Breast epithelium (tissue), 3 donors: ENCODE measurements around the gene TNFRSF1A.

Source experiments
- CTCF ChIP-seq, 3 donors: fragments of 450-650 bp; IDR thresholded peaks; one replicate each; pipeline ENCODE4 v1.5.1; 2016 to 2017; ENCODE audit warnings: antibody characterized with exemption in 3 of 3, mild to moderate bottlenecking in 3 of 3, moderate library complexity in 3 of 3
- POLR2AphosphoS5 ChIP-seq, 3 donors: sonication (generic); formaldehyde crosslinking; IDR thresholded peaks; one replicate each; pipeline ENCODE4 v1.6.1; 2017; ENCODE audit warnings: antibody characterized with exemption in 3 of 3

GRCh38 chr12:6294156-6295093 is 47.5 kb downstream of the TNFRSF1A start:
- TF ChIP-seq CTCF (IDR thresholded peaks at IDR 0.05), result no peak
- TF ChIP-seq POLR2AphosphoS5 (IDR thresholded peaks at IDR 0.05), result no peak
